Adipose tissue (tissue), 3 donors: ENCODE measurements around the gene PDCD2L. TPM values are rescaled to one million over a fixed set of nuclear protein-coding genes. Genes with fewer than 3 reads are reported as not detected.

Experiments used
- H3K27ac ChIP-seq: one replicate; pipeline ENCODE4 v1.5.1; 2013; ENCODE audit warnings: low read depth, low read length
- WGBS, 3 donors: extraction: QIAGEN DNeasy Blood & Tissue Kit; methylation state at CpG; one replicate each; pipeline ENCODE4 v1.1.7; 2013; 5-methylcytosine and 5-hydroxymethylcytosine counted together
- polyA plus RNA-seq, 3 donors: library from polyadenylated mRNA; stranded (reverse); fragments of 200-250 nt; gene quantifications; one replicate each; pipeline ENCODE4 v1.2.3, GENCODE V29; 2013
- donor health status: healthy with polysubstance abuse.
- donor health status: Bipolar disorder and iron deficiency.
- donor health status: healthy.

The PDCD2L gene, protein sequence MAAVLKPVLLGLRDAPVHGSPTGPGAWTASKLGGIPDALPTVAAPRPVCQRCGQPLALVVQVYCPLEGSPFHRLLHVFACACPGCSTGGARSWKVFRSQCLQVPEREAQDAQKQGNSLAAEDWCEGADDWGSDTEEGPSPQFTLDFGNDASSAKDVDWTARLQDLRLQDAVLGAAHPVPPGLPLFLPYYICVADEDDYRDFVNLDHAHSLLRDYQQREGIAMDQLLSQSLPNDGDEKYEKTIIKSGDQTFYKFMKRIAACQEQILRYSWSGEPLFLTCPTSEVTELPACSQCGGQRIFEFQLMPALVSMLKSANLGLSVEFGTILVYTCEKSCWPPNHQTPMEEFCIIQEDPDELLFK
- 10 to 100 TPM in 1 of 3 donors, 1 to 10 TPM in 2; 5.1 to 10.9 (median 8.0) TPM for polyA plus RNA-seq

GRCh38 chr19:34404109-34404909 lies at the start of gene PDCD2L:
PDCD2L (plus strand) TSS chr19:34404399; CDS start chr19:34404431, 32 bp downstream.
- H3K27ac ChIP-seq = no peak within 1 kb of the TSS
- 0 to 1% (median 1%) methylated on average over 60 to 69 of the region's 69 CpGs for WGBS, 3 donors

GRCh38 chr19:34355201-34355600 lies 49.0 kb upstream of the PDCD2L start:
- H3K27ac ChIP-seq = no peak overlapping the region
- WGBS, 3 donors = 92 to 96% (median 95%) methylated on average over 8 of the region's 8 CpGs

- WGBS, 3 donors = 83 to 95% (median 91%) methylated on average over 4 of the region's 4 CpGs
- H3K27ac ChIP-seq = no peak overlapping the region
Measured at GRCh38 chr19:34356875-34357274, 47.3 kb upstream of the PDCD2L start.

DNA sequence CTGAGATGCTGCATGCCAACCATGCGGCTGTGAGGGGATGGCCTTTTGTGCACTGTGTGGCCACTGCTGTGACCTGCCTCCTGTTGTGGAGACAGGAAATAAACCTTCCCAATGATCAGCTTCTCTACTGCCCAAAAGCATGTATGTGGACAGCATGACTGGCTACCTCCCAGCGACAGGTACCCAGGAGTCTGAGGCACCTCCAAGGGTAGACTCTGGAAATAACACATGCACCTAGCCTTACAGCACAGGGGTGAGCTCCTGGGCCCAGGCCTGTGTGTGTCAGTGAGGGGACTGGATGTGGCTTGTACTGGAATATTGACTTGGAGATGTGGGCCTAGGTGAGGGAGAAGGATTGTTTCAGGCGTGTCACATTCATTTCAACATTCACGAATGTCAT lies 46.8 kb upstream of the PDCD2L start:
- WGBS, 3 donors = 80 to 98% (median 94%) methylated on average over 4 of the region's 4 CpGs
- H3K27ac ChIP-seq = no peak overlapping the region

DNA sequence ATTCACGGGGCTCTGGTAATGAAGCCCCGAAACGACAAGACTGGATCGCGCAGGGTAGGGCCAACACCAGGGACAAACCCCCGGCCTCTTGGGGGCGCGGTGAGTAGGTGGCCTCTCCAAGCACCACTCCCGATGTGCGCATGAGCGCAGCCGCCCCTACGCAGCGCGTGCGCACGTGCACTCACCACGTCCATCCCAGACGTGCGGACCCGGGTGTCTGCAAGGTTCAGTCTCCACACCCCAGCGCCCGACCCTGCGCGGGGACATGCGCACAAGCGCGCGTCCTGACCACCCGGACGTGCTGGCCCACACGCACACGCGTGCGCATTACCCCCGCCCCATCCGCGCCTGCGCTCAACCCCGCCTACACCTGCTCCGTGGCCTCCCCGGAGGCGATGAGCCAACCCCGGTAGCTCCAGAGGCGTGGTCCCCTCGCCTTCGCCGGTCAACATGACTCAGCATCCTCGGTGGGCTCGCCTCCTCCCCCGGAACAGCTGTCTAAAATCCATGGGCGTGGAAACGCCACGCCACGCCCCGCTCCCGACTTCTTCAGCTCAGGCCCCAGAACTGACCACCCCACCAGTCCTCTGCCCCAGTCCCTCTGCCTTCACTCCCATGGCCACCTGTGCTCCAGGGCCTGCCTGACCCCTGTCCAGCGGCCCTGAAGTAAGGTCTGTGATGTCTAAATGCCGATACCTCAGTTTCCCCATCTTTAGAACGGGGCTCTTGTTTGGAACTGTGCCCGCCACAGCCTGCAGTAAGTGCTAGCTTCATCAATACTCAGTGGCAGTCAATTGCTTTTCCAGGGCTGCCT lies 44.9 kb upstream of the PDCD2L start:
- no peak overlapping the region for H3K27ac ChIP-seq
- 3 to 5% (median 4%) methylated on average over 61 of the region's 61 CpGs for WGBS, 3 donors

- 67 to 77% (median 76%) methylated on average over 7 of the region's 7 CpGs for WGBS, 3 donors
- no peak overlapping the region for H3K27ac ChIP-seq
Measured at GRCh38 chr19:34359954-34360315, 44.3 kb upstream of the PDCD2L start.

- no peak overlapping the region for H3K27ac ChIP-seq
- 93 to 96% (median 96%) methylated on average over 9 of the region's 9 CpGs for WGBS, 3 donors
Measured at GRCh38 chr19:34360354-34360909, 43.8 kb upstream of the PDCD2L start.

GRCh38 chr19:34362679-34363069 lies 41.5 kb upstream of the PDCD2L start:
- 66 to 71% (median 66%) methylated on average over 3 of the region's 3 CpGs for WGBS, 3 donors
- H3K27ac ChIP-seq = no peak overlapping the region

GRCh38 chr19:34363094-34363493 lies 41.1 kb upstream of the PDCD2L start:
- no peak overlapping the region for H3K27ac ChIP-seq
- 77 to 83% (median 79%) methylated on average over 4 of the region's 4 CpGs for WGBS, 3 donors

DNA sequence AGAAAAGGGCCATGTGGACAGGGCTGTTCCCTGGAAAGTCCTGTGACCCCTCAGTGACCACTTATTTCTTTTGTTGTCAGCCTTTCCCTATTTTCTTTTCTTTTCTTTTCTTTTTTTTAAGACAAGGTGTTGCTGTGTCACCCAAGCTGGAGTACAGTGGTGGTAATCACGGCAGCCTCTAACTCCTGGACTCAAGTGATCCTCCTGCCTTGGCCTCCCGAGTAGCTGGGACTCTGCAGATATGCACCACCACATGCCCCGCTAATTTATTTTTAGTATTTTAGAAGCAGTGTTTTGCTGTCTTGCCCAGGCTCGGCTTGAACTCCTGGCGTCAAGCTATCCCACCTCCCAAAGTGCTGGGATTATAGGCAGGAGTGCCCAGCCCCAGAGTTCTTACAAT lies 40.3 kb upstream of the PDCD2L start:
- no peak overlapping the region for H3K27ac ChIP-seq
- 94 to 98% (median 97%) methylated on average over 5 of the region's 5 CpGs for WGBS, 3 donors

DNA sequence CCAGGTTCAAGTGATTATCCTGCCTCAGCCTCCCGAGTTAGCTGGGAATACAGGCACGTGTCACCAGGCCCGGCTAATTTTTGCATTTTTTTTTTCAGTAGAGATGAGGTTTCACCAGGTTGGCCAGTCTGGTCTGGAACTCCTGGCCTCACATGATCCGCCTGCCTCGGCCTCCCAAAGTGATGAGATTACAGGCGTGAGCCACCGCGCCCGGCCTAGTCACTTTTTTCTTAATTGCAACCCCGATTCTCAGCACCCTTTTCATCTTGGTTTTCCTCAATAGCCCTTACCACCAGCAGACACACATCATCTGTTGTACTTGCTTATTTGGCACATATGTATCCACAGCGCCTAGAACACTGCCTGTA lies 39.8 kb upstream of the PDCD2L start:
- H3K27ac ChIP-seq = no peak overlapping the region
- 58 to 70% (median 63%) methylated on average over 11 of the region's 11 CpGs for WGBS, 3 donors

DNA sequence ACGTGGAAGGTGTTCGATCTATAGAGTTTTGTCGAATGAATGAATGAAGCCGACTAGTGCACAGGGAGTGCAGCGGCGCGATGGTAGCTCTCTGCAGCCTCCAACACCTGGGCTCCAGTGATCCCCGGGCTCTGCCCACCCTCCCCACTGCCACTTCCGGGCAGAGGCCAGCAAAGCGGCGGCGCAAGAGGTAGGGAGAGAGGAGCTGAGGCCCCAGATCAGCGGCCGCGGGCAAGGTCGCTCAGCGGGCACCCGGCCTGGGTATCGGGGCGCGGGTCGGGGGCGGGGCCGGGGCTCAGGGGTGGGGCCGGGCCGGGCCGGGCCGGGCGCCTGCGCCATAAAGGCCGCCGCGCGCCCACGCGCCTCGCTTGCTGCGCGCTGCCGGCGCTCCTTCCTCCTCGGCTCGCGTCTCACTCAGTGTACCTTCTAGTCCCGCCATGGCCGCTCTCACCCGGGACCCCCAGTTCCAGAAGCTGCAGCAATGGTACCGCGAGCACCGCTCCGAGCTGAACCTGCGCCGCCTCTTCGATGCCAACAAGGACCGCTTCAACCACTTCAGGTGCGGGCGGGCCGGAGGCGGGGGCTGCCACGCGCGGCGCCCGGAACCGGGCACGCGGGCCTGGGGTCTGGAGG lies 39.3 kb upstream of the PDCD2L start, which contains the start of gene GPI:
Gene GPI, plus strand, starts transcription at position 367 of the 633 bp plus-strand sequence. Its CDS starts 71 bp downstream, at position 438.
- WGBS, 3 donors = 0 to 1% (median 1%) methylated on average over 43 to 66 of the region's 67 CpGs
- no peak within 1 kb of the TSS for H3K27ac ChIP-seq

GRCh38 chr19:34365463-34366401 lies 38.5 kb upstream of the PDCD2L start:
- no peak overlapping the region for H3K27ac ChIP-seq
- WGBS, 3 donors = 5 to 7% (median 6%) methylated on average over 45 of the region's 45 CpGs

GRCh38 chr19:34366738-34367623 lies 37.2 kb upstream of the PDCD2L start:
- H3K27ac ChIP-seq = no peak overlapping the region
- 42 to 91% (median 51%) methylated on average over 10 of the region's 10 CpGs for WGBS, 3 donors

- no peak overlapping the region for H3K27ac ChIP-seq
- 63 to 83% (median 70%) methylated on average over 8 of the region's 8 CpGs for WGBS, 3 donors
Measured at GRCh38 chr19:34367624-34367957, 36.6 kb upstream of the PDCD2L start.

GRCh38 chr19:34368338-34368737 lies 35.9 kb upstream of the PDCD2L start:
- 76 to 81% (median 77%) methylated on average over 10 of the region's 10 CpGs for WGBS, 3 donors
- H3K27ac ChIP-seq = no peak overlapping the region
